GM19099 (cell line): ENCODE results near the gene NBL1.

Experiments used
- POLR2A ChIP-seq: IDR thresholded peaks from 3 replicates; pipeline ENCODE4 v1.6.1; 2011; ENCODE audit warnings: low read depth; ENCODE audit not compliant: insufficient read length; ENCODE audit errors: extremely low read depth

NBL1 gene

GRCh38 chr1:19636065-19636464 lies 8.0 kb upstream of the NBL1 start:
- no peak for TF ChIP-seq POLR2A

GRCh38 chr1:19637606-19638005 lies 6.5 kb upstream of the NBL1 start:
- no peak for TF ChIP-seq POLR2A

- TF ChIP-seq POLR2A = no peak
Measured at GRCh38 chr1:19639999-19640362, 4.1 kb upstream of the NBL1 start.

GRCh38 chr1:19640363-19641316 lies 3.5 kb upstream of the NBL1 start:
- no peak for TF ChIP-seq POLR2A

GRCh38 chr1:19643121-19643520 lies 990 bp upstream of the NBL1 start:
- no peak for TF ChIP-seq POLR2A

- TF ChIP-seq POLR2A = no peak
Measured at GRCh38 chr1:19644395-19644680, 227 bp downstream of the NBL1 start.

- TF ChIP-seq POLR2A = no peak
Measured at GRCh38 chr1:19644681-19645410, 735 bp downstream of the NBL1 start.

GRCh38 chr1:19645411-19646251 lies 1.5 kb downstream of the NBL1 start:
- no peak for TF ChIP-seq POLR2A

GRCh38 chr1:19646377-19647319 lies 2.5 kb downstream of the NBL1 start:
- no peak for TF ChIP-seq POLR2A

GRCh38 chr1:19647643-19648042 lies 3.5 kb downstream of the NBL1 start:
- TF ChIP-seq POLR2A = no peak

GRCh38 chr1:19648239-19648638 lies 4.1 kb downstream of the NBL1 start:
- no peak for TF ChIP-seq POLR2A

GRCh38 chr1:19648689-19649088 lies 4.6 kb downstream of the NBL1 start:
- no peak for TF ChIP-seq POLR2A

- no peak for TF ChIP-seq POLR2A
Measured at GRCh38 chr1:19650416-19651140, 6.5 kb downstream of the NBL1 start.
